OCI-LY1 (cell line): ENCODE data around the gene AFF2.

Source experiments
- CTCF ChIP-seq: fragments of 200-600 bp; sonication (generic), shearing (Covaris generic); IDR thresholded peaks from 2 replicates; pipeline ENCODE4 v1.5.1; 2017; ENCODE audit warnings: mild to moderate bottlenecking, antibody characterized with exemption, low read length, moderate library complexity, mixed read lengths
- EZH2 ChIP-seq: fragments of 200-600 bp; sonication (generic), shearing (Covaris generic); IDR thresholded peaks from 2 replicates; pipeline ENCODE4 v1.8.0; 2017; ENCODE audit warnings: borderline replicate concordance, mixed run types, mild to moderate bottlenecking, antibody characterized with exemption, low read length, moderate library complexity, mixed read lengths

GRCh38 chrX:148885203-148885602 lies 384.8 kb downstream of the AFF2 start:
- TF ChIP-seq CTCF (no peak), EZH2 (no peak)
